NCI-H2107 treated with DMSO at 0.1 percent for 48 hours (cell line): ENCODE data around the gene SKI.

ENCODE experiments used
- DNase-seq: peaks from one replicate; lab custom pipeline; 2025; ENCODE audit not compliant: unreplicated experiment; lab: John Stamatoyannopoulos, UW

The SKI gene

DNA sequence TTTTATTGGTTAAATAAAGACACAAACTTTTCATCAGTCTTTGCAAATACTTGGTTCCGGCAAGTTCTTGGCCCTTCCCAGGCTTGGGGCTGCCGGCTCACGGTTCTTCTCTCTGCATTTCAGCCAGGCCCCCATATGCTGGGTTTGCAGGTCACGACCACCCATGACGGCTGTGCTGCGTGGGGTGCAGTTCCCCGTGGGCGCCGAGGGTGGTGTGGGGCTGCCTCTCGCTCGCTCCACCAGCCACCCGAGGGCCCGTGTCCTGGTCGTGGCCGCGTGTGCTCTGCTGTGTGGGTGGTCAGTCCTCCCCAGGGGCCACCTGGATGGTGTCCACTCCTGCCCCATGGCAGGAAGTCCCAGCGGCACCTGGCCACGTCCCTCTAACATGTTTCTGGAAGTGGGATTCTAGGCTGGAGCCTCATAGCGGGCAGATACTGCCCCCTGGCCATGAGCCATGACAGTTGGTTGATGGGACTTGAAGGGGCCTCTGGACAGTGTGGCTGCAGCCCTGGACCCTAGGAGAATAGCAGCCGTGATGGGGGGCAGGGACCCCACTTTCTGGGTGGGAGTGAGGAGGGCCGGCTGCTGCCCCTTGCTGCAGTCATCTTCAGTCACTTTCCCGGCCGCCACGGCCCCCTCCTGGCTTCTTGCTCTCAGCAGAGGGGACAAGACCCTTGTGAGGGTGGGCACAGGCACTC, 46.3 kb downstream of the SKI start:
- DNase-seq: no peak

DNA sequence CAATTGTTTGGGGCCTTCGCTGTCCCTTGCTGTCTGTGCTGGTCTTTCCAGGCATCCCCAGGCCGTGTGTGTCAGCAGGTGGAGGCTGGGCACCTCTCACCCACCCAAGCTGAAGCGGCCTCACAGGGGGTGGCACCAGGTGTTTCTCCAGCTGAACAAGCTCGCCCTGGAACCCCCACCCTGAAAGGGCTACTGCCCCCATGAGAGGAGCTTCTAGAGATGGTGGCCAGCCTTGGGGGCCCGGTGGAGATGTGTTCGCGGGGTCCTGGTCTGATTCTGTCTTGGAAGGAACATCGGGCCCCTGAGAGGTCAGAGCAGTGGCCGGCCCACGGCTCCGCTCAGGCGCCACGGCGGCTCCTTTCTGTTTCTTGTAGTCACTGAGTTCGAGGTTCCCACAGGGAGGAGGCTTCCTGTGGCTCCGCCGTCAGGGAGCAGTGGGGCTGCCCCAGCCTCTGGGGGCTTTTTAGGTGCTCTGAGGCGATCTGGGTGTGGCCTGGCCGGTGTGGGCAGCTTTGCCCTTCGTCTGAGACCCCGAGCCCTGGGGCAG, 46.9 kb downstream of the SKI start:
- DNase-seq: no peak

DNA sequence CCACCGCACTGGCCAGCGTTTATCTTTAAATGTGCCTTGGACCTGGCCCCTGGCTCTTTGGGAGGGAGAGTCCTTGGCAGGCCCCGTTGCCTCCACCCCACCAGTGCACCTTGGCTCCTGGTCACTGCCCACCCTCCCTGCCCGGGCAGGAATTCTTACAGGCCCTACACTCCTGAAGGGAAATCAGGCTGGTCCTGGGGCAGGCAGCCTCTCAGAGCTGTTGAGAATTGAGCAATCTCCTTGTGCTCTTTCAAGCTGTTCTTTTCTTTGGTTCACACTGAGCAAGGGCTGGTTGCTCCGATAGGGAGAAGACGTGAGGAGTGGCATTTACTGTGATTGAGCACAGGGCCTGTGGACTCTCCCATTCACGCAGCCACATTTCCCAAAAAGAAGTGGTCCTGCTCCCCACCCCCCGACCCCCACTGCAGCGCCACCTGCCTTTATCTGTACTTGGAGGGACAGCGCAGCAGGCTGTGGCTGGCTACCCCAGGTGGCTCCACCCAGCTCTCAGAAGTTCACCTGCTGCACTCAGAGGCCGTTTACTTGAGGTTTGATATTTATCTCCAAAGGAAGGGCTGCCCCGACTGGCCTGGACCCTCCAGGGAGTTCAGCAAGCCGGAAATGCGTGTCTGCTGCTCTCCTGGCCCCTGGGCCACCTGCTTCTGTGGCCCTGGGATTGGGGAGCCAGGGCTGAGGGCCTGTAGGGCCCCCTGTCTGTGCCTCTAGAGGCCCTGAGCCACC, 47.8 kb downstream of the SKI start:
- peak; percentile 5 for DNase-seq

DNA sequence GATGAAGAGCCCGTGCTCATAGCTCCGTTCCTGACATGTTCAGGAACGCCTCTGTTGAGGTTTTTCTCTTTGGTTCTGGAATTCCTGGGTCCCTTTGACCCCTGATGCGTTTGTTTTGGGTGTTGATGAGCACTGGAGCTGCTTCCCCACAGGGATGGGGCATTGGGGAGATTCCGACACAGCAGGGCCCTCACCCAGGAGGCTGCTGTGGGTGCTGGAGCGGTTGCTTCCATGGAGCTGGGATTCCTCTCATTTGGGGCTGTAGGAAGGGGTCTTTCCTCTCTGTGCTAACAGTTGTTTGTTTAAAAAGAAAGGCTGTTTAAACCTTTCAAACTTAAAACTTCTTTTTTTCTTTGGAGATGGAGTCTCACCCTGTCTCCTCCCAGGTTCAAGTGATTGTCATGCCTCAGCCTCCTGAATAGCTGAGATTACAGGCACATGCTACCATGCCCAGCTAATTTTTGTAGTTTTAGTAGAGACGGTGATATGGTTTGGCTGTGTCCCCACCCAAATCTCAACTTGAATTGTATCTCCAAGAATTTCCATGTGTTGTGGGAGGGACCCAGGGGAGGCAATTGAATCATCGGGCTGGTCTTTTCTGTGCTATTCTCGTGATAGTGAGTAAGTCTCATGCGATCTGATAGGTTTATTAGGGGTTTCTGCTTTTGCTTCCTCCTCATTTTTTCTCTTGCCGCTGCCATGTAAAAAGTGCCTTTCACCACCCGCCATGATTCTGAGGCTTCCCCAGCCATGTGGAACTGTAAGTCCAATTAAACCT, 48.9 kb downstream of the SKI start:
- DNase-seq: no peak

DNA sequence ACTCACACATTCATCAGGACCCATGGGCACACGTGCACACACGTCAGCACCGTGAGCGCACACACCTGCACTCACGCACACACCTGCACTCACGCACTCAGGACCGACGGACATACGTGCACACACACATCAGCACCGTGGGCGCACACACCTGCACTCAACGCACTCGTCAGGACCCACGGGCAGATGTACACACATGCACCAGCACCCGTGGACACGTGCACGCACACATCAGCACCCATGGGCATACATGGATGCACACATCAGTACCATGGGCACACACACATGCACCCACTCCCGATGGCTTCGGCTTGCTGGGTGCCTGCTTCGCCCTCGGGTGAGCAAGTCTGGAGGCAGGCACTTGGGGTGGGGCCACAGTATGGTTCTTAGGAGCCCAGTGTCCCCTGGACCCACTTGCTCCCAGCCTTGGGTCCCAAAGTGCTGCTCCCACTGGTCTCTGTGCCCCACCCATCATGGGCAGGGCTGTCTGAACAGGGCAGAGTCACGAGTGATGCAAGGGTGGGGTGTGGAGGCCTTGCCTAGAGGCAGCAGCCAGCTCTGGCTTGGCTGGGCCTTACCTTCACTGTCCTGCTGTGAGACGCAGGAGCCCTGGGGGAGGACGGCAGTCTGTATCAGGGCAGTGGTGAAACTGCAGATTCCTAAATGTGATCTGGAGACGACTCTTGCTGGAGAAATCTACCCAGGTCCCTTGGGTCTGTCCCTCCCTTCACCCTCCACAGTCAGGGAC, 49.8 kb downstream of the SKI start:
- no peak for DNase-seq

DNA sequence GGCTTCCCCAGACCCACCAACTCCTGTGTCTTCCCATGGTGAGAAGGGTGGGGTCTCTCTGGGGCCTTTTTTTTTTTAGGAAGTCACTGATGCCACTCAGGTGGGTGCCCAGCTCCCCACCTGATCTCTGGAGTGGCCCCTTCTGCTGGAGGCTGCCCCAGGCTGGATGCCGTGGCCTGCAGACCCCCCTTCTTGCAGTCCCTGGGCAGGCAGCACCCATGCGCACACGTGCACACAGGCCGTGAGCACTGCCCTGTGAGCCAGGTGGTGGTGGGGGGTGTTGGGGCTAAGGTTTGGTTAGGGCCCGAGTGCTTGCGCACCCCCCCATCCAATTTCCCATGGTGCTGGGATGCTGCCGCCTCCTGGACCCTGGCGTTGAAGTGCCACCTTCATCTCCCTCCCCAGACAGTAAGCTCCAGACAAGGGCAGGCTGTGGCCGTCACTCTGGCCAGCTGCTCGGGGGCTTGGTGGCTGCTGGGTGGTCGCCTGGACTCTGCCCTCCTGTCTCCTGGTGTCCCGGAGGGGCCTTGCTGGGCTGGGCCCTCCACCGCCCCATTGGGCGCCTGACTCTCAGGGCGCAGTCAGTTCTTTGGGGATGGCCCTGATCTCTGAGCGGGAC, 50.6 kb downstream of the SKI start:
- no peak for DNase-seq

DNA sequence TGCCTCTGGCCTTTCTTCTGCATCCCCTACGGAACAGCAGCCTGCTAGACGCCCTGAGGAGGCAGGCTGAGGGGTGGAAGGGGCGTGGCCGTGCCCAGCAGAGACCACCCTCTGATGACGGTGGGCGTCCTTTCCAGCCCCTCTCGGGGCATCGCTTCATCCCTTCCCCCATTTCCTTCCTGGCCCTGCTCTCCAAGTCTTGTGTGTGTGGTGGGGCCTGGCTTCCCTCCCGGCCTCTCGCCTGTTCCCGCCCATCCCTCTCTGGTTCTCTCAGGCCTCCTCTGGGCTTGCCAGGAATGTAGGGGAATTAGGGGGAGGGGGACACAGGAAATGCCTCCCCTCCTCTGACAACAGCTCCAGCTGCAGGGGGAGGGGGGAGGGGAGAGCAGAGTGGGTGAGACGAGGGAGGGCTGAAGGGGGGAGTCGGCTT, 51.1 kb downstream of the SKI start:
- no peak for DNase-seq

DNA sequence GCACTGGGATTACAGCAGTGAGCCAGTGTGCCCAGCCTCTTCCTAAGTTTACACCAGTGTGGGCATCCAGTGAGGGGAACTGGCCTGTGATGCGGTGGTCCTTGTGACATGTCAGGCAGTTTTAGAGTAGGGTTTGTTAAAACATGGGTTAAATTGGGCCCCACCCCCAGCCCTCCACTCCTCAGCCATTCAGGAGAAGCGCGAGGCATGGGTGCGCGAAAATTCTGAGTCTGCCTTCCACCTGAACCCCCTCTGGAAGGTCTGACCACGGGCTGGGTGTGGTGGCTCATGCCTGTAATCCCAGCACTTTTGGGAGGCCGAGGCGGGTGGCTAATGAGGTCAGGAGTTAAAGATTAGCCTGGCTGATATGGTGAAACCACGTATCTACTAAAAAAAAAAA, 51.7 kb downstream of the SKI start:
- DNase-seq: no peak

DNA sequence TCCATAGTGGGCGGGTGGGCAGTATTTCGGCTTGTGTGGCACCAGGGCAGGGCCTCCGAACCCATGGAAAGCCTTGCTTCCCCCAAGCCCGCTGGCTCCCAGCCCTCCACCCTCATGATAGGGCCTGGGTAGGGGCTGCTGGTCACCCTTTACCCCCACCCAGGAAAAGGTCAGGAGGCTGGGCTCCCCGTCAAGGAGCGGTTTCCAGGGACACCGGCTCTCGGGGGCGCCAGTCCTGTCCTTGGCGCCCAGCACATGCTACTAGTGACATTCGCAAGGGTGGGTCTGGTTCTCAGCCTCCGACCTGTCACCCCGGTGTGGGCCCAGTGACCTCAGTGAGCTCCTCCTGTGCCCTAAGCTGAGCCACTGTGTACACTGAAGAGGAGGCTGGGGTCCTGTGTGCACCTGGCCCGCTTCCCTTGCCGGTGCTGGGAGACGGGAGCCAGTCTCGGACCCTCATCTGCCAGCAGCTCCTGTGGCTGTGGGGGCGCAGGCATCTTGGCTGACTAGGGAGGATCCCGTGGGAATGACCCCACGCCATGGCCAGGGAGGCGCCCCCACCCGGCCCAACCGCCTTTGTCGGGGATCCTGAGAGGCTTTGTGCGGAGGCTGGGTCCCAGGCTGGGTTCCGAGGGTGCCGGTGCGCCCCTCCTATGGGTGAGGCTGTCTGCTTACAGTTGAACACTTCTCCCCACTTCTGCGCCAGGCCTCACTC, 54.6 kb downstream of the SKI start:
- DNase-seq: no peak

DNA sequence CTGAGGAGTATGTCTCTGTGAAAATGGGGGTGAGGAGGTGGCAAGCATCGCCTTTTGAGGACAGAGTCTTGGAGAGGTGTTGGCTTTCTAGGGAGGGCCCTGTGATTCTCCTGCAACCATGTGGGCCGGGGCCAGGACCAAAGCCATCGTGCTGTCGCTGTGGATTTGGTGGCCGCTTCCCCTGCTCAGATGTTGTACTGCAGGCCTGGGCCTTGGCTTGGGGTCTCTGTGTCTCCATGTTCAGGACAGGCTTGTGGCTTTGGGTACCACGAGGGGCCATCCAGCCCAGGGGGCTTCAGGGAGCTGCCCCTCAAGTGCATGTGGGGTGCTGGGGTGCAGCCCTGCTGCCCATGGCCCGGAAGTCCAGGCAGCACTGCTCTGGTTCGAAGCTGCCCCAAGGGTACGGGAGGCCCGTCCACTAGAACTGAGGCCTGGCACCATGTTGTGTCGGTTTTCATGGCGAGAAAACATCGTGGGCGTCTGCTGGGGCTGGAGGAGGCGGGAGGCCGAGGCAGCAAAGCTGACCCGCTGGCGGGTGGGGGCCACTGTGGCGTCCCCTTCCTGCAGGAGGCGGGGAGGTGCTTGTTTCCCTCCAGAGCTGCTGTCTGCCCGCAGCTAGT, 55.4 kb downstream of the SKI start:
- DNase-seq: no peak

DNA sequence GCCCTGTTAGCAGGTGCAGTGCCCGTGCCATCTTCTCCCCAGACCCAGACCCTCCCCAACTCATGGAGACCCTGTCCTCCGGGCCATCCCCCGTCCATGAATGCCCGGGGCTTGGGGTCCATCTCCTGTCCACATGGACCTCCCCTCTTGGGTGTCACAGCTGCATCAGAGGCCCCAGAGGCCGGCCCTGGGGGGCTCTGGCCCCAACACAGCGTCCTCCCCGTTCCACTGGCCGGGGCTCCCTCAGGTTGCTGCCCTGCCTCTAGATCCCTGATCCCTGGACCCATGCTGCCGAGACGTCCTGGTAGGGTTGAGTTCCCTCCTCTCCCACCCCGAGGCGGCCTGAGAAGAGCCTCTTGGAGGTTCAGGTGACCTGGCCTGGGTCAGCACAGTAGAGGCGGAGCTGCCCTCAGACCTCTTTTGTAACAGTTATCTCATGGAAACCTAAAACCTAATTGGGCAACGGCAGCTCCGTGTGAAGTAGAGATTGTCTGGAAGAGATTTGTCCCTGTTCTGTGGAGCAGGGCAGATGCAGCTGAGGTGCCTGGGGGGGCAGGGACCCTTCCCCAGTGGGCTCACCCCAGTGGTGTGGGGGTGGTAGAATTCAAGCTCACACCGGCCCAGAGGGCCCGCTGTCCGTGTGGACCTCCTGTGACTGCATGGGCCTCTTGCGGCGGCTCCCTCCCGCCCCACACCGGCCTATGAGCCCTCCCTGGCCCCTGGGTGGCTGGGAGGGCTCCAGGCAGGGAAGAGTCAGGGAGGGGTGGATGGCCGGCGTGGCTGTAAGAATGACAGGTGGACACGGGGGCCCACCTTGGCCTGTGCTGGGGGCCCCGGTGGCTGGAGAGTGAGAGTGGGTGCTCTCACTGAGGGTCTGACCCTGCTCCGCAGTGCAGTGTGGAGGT, 56.1 kb downstream of the SKI start:
- no peak for DNase-seq

DNA sequence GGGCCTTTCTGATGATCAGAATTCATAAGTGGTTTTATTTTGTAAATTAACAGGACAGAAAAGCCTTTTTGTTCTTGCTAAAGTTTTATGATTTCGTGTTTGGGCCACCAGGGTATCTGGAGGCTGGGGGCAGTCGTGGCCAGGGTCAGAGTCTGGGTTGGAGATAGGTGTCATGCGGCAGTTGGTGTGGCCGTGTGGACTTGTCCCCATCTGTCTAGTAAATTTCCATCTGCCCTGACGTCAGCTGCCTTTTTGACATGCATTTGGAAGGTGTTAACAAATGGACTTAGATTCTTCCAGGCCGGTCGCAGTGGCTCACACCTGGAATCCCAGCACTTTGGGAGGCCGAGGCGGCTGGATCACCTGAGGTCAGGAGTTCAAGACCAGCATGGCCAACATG, 56.8 kb downstream of the SKI start:
- no peak for DNase-seq

DNA sequence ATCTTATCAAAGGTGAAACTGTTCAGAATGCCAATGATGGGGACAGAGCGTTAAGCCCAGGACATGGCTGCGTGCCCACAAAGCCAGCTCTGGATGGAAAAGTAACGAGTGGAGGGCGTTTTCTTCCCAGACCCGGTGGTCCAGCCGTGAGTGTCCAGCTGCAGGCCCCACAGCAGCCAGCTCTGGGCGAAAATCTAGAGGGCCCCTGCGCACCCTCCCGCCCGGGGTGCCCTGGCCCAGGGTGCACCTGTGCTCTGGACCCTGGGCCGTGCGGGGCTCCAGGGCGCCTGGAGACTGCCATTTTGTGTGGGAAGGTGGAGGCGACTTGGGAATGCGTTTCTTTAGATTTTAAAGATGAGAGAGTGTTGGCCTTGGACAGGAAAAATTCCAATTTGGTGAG, 58.8 kb downstream of the SKI start:
- DNase-seq: no peak

DNA sequence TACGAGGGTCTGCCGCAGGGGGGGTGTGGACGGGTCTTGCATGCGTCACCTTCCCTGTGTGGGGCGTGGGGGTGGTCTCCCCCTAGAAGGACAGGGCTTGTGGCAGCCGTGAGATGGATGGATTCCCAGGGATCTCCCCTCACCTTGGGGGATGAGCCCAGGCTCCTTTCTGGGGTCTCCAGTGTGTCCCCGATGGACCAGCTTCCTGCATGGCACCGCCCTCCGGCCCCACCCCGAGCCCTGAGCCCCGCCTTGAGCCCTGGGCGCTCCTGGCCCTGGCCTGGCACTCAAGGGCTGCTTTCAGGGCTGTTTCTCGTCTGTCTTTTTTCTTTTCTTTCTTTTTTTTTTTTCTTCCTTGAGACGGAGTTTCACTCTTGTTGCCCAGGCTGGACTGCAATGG, 59.5 kb downstream of the SKI start:
- DNase-seq: no peak

DNA sequence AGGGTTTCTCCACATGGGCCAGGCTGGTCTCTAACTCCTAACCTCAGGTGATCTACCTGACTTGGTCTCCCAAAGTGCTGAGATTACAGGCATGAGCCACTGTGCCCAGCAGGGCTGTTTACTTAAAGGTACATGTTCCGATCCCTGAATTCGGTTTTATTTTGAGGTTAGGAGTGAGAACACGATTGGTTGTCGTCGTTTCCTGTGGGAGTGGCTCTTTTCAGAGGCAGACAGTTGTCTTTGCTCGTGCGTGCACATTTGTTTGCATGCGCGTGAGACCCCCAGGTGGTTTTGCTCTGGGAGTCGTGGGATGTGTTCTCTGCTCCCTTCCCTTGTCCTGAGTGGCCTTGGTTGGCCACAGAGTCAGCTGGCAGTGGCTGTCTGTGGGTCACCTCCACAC, 60.2 kb downstream of the SKI start:
- DNase-seq: no peak

DNA sequence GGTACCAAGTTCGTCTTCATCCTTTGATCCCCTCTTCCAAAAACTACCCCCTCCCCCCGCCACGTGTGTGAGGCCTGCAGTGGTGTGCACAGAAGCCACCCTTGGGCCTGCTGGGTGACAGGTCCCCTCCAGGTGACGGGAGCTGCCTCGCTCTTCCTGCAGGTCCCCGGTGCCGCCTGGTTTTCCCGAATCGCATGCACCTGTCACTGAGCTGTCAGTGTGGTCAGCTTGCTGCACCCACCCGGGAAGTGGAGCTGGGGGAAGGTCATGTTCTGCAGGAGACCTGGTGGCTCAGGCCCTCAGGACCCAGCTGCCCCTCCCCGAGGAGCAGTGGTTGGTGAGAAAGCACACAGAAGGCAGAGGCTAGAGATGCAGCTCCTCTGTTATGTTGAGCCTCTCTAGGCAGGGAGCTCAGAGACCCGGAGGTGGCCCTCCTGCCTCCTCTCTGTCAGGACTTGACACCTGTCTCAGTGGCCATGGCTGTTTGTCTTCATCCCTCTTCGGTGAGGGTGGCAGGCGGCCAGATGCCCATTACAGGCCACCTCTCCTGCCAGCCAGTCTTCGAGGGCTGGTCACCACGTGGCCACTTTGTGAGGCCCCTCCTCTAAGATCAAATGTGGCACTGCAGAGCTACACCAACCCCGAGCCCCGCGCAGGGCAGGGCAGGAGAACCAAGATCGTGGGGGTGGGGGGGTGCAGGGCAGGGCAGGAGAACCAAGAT, 60.9 kb downstream of the SKI start:
- no peak for DNase-seq

DNA sequence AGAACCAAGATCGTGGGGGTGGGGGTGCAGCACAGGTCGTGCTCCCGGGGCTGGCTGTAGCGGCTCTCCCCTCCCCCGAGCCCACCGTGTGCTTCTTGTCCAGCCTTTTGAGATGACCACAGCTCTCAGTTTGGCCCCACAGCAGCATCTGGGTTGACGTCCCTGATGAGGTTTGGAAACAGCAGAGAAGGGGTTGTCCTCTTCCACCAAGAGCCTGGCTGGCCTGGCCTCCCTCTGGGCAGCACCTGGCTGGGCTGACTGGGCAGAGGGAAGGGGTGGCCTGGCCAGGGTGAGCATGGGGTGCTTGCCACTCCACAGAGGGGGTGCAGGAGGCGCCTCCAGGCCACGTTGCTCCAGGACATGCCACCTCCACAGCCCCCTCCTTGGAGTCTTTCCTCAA, 61.5 kb downstream of the SKI start:
- no peak for DNase-seq

DNA sequence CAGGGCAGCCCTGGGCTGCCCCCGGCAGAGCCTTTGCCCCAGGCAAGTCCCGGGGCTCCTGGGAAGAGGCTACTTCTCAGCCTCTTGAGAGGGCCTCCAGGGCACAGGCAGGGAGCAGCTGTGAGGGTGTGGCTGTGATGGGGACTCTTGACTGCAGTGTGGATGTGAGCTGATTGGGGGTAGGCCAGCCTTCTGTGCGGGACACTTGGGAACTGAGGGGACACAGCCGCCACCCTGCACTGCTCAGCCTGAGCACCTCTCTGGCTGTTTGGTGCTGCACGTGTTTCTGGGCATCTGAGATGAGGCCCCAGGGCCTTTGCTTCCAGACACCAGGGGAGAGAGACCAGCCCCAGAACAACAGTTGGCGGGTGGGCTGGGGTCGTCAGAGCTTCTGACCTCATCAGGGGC, 62.1 kb downstream of the SKI start:
- DNase-seq: no peak
